ENCODE measurements around the gene EPHB2.

Gene EPHB2

DNA sequence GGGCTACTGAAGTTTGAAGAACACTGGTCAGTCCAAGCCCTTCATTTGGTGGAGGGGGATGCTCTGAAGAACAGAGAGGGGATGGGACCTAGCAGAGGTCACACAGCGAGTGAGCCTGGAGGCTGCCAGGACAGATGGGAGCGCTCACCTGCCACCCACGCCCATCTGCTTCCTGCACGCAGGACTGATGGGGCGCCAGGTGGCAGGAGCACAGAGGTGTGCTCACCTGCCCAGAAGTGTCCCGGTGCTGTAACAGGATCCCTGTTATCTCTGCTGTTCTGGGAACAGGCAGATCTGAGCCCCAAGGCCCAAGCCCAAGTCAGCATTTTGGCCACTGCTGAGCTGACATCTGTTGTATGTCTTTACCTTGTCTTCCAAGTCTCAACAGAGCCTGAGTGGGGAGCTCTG lies 40.5 kb downstream of the EPHB2 start:
- no peak for DNase-seq (ENCODE audit: low read depth)

- DNase-seq (ENCODE audit: low read depth), result no peak
These were observed 41.7 kb downstream of the EPHB2 start for GRCh38 chr1:22752339-22752738.

- no peak for DNase-seq (ENCODE audit: low read depth)
These were observed 42.9 kb downstream of the EPHB2 start for GRCh38 chr1:22753481-22753971.

DNA sequence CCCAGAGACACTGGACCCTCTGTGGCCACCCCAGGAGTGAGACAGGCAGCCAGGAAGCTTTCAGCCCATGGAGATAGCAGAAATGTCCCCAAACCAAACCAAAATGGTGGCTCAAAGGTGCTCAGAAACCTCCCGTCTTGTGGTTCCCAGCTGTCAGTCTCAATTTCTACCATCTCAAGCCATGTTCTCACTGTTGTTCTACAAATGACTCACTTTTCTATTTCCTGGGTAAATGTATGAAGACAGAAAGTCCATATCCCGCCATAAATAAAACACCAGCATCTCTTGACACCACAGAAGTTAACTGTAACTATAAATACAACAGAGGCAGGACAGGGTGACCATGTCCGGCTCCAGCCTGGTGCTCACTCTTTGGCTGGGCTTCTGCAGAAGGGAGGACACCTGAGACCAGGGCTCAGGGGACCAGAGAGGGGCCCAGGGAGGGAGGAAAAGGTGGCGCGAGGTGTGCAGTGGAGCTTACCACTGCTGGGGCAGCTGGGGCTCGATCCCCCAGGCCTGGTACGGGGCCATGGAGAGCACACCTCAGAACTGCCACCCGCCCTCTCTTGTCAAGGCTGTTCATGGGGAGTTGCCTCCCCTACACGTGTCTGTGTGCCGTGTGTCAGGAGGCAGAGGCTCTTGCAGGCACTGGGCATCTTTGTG lies 43.6 kb downstream of the EPHB2 start:
- DNase-seq (ENCODE audit: low read depth), result no peak

DNA sequence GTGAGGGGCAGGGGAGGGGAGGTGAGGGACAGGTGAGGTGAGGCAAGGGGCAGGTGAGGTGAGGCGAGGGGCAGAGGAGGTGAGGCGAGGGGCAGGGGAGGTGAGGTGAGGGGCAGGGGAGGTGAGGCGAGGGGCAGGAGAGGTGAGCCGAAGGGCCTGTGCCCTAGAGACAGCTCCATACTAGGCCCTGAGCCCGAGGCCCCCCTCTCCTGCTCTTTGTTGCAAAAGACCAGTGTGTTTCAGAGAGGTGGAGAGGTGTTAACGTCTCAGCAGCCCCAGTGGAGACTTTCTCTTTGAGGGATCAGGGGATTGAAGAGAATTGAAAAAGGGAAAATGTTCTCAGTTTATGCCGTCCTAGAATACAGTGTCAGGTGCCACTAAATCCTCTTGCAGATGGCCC lies 44.2 kb downstream of the EPHB2 start:
- no peak for DNase-seq (ENCODE audit: low read depth)

GRCh38 chr1:22755641-22756040 lies 45.0 kb downstream of the EPHB2 start:
- no peak for DNase-seq (ENCODE audit: low read depth)

DNA sequence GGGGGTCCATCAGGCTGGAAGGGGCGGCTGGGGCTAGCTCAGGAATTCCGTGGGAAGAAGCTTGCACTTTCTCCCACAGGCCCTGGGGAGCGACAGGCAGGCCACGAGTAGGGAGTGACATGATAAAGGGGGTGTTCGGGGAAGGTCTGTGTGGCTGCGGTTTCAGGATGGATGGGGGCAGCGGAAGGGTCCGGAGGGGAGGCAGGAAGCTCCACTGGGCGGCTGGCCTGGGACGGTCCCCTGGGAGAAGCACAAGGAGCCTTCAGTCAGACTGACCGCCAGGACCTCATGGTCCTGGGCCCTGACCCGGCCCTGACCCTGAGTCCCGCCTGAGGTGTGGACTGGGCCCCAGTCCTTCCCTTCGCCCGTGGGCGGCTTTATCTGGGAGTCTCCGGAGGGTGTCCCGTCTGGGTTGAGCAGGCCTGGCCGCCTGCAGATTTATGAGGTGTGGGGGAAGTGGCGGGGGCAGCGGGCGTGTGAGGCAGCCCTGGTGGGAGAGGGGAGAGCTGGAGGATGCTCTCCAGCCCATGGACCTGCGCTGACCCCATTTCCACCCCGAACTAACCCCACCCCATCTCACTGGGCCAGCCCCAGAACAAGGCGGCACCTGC lies 45.6 kb downstream of the EPHB2 start:
- no peak for DNase-seq (ENCODE audit: low read depth)

DNA sequence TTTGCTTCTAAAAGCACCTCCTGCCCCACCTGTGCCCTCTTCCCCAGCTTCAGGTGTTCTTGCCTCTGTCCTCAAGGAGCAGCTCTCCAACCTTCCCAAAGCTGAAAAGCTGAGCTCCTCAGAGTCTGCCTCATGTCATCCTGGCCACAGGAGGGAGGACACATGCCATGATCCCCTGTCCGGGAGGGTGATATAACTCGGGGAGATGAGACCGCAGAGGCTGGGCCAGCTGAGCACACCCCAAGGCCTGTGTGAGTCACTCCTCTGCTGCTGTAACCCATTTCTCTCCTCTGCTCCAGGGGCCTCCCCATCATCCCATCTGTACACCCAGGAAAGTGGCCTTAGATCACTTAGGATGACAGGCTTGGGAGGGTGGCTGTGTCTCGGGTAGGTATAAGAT lies 49.8 kb downstream of the EPHB2 start:
- DNase-seq (ENCODE audit: low read depth), result no peak

DNA sequence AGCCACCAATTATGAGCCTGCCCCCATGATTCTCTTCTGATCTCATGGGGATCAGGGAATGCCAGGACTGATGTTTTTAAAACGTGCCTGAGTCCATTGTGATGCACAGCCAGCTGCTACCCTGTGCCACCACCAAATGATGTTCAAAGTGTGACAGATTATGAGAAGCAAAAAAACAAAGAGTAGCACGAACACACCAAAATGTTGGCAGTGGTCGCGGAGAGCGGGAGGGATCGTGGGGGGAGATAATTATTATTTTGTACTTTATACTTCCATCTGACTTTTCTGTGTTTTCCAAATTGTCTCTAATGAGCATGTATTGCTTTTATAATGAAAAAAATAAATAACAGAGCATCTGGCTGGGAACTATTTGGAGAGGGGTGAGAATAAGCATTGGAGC lies 50.5 kb downstream of the EPHB2 start:
- DNase-seq (ENCODE audit: low read depth), result no peak

- no peak for DNase-seq (ENCODE audit: low read depth)
These were observed 51.2 kb downstream of the EPHB2 start for GRCh38 chr1:22761821-22762220.

DNA sequence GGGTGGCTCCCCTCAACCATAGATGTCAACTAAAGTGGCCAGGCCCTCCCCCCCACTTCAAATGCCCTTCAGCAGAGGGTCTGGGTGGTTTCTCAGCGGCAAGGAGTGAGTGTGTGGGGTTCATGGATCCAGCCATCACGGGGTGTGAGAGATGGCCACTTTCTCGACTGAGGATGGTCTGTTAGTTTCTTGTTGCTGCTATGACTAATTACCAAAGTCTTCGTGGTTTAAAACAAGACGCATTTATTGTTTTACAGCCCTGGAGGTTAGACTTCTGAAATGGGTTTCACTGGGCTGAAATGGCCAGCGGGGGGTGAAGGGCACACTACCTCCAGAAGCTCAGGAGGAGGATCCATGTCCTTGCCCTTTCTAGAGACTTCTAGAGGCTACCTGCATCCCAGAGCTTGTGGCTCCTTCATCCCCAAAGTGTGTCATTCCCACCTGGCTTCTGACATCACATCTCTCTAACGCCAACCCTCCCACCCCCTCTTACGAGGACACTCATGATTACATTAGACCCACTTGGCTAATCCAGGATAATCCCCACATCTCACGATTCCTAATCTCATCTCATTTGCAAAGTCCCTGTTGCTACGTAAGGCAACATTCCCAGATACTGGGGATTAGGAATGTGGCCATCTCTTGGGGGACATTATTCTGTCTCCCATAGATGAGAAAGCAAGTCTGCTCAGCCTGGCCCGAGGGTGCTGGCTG lies 53.0 kb downstream of the EPHB2 start:
- DNase-seq (ENCODE audit: low read depth), result no peak

- no peak for DNase-seq (ENCODE audit: low read depth)
These were observed 57.2 kb downstream of the EPHB2 start for GRCh38 chr1:22767852-22768251.

DNA sequence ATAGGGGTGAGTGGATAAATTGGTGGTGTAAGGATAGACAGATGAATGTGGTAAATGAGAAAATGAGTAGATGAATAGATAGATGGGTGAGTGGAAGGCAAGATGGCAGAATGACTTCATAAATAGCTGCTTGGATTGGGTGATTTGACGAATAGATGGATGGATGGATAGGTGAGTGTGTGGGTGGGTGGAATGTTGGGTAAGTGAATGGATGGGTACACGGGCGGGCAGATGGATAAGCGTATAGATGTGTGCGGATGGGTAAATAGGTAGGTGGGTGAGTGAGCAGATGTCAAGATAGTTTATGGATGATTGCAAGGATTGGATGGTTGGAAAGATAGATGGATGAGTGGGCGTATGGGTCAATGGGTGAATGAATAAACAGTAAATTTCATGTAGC lies 59.3 kb downstream of the EPHB2 start:
- no peak for DNase-seq (ENCODE audit: low read depth)

- DNase-seq (ENCODE audit: low read depth), result no peak
These were observed 61.4 kb downstream of the EPHB2 start for GRCh38 chr1:22772014-22772413.

- DNase-seq (ENCODE audit: low read depth), result no peak
These were observed 63.6 kb downstream of the EPHB2 start for GRCh38 chr1:22773981-22774832.

- DNase-seq (ENCODE audit: low read depth), result no peak
These were observed 64.2 kb downstream of the EPHB2 start for GRCh38 chr1:22774833-22775182.

DNA sequence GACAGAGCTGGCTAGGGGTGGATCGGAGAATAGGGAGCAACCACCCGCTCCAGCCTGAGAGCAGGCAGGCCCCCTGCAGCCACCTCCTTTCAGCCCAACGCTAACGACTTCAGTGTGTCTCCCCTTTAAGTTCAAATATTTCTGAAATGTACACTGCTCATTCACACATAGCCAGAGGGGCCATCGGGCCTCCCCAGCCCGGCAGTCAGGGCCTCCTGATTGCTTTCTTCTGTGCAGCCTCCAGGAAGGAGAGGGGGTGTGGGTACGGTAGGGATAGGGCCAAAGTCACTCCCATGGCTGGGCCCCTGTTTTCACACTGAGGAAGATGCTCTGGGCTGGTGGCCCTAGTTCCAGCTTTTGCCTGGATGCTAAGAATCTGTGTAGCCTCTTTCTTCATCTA lies 64.8 kb downstream of the EPHB2 start:
- no peak for DNase-seq (ENCODE audit: low read depth)

DNA sequence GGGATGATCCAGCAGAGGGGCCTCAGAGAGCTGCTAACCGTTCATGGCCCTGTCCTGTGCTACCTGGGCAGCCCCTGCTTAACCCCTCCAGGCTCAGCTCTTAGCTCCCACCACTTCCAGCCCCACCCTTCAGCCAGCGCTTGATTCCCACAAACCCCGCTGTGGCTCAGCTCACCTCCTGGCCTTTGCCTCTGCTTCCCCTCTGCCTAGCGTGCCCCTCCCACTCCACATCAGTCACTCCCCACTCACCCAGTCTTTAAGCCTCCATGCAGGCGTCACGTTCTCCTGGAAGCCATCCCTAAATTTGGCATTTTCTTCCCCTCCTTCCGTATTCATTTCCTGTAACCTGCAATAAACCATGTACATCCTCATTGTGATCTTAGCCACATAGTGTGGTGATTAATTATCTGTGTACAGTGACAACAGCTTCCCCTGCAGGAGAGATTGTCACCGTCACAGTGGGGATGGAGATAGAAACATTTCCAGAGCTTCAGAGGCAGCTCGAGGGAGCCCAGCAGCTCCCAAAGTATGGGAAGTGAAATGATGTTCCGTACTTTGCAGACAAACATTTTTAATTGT lies 65.5 kb downstream of the EPHB2 start:
- DNase-seq (ENCODE audit: low read depth), result no peak

- no peak for DNase-seq (ENCODE audit: low read depth)
These were observed 66.9 kb downstream of the EPHB2 start for GRCh38 chr1:22777388-22778057.

GRCh38 chr1:22778408-22778807 lies 67.8 kb downstream of the EPHB2 start:
- no peak for DNase-seq (ENCODE audit: low read depth)

- DNase-seq (ENCODE audit: low read depth), result no peak
These were observed 68.4 kb downstream of the EPHB2 start for GRCh38 chr1:22778862-22779520.

Data from HS-27A (cell line).